HG03280 (cell line): ENCODE results near the gene ISL2.

Experiments
- ATAC-seq: cut with Tn5 transposase; IDR thresholded peaks from one replicate; pipeline ENCODE4 v1.9.1; 2021; ENCODE audit warnings: mild to moderate bottlenecking, moderate library complexity; ENCODE audit not compliant: unreplicated experiment

ISL2 gene

DNA sequence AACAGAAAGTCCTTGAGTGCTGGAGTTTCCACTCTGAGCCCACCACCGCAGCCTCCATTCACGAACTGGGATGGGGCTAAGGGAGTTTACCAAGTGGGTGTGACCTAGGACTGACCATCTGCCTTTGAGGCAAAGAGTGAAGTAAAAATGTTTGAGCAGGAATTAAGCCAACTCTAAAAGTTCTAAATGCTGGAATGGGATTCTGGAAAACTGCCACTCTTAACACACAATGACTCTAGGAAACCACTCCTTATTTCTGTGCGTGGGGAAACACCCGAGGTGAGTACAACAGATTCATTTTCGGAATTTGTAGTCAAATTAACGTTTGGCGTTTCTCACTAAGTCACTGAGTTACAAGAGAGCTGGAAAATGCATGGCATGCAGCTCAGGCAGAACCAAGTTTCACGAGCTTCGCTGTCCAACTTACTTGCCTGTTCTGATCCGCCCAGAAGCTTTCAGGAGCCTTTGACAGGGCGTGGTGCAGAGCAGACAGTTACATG lies 31.6 kb downstream of the ISL2 start:
- ATAC-seq = no peak

DNA sequence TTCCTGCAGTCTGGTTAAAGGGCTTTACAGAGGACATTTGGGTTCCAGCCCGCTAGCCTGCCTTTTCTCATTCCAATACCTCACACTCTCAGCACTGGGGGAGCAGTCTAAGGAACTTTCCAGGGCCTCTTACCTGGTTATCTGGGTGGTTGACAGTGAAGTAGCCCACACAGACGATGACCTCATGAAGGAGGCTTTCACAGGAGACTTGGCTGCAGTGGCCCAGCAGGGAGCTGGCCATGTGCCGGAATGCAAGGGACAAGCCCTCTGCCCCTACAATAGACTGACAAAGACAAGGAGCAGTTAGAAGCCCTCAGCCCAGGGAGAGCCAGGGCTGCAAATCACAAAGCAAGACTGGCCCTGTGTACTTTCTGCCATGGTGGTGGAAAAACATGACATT lies 39.5 kb downstream of the ISL2 start:
- ATAC-seq = no peak

DNA sequence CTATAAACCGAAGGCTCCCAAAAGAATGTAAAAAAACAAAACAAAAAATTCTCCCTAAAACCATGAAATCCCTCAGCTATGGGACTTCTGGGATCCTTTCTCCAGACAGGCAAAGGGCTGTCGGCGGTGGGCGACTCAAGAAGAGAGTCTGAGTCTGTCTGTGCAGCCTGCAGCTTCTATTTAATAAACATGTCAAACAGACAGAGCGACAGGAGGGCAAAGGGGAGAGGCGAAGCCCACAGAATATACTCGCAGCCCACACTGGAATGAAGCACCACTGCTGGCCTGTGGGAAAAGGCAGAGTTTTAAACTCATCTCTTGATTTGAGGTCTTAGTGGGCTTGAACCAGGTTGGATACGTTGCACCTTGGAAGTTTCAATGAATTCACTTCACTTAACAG lies 40.2 kb downstream of the ISL2 start:
- ATAC-seq = no peak

DNA sequence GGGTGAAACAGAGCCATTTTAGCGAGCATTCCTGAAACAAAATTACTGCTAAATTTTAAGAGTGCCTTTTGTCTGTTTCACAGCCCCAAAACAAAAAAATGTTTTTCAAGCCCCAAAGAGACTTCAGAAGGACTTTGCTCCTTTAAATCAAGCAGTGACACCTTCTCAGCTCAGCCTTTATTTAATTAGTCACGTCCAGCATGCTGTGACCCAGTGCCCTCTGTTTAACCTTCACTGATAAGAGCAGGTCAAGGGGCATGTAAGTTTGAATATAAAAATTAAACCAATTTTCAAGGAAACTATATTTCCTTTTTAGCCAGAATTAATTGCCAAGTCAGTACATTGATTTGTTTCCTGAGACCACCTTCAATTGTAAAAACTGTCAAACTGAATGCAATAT lies 40.6 kb downstream of the ISL2 start:
- ATAC-seq = no peak

DNA sequence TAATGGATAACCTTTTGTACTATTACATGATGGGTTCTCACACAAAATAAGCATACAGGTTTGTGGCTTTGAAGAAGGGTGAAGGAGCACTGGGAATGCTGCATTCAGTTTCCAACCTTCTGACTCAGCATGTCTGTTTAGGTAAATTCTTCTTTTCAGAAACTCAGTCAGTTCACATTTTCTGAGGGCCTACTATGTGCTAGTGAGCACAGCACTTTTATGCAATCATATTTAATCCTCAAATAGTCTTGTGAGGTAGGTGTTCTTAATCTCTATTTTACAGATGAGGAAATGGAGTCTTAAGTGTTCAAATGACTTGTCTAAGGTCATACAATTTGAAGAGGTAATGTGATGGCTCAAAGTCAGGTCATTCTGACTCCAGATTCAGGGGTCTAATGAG lies 41.2 kb downstream of the ISL2 start:
- no peak for ATAC-seq

DNA sequence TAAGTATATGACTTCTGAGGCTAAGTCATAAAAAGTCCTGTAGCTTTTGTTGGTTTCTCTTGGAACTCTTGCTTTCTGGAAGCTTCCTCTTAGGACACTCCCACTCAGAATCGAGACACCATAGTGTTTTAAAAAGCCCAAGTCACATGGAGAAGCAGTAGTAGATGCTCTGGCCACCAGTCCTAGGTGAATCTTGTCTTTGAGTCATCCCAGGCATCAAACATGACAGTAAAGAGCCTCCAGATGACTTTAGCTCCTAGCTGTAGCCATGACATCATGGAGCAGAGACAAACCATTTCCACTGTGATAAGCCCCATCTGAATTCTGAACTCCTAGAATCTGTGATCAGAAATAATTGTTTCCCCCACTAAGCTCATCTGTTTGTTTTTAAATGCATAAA lies 42.1 kb downstream of the ISL2 start:
- ATAC-seq = no peak

DNA sequence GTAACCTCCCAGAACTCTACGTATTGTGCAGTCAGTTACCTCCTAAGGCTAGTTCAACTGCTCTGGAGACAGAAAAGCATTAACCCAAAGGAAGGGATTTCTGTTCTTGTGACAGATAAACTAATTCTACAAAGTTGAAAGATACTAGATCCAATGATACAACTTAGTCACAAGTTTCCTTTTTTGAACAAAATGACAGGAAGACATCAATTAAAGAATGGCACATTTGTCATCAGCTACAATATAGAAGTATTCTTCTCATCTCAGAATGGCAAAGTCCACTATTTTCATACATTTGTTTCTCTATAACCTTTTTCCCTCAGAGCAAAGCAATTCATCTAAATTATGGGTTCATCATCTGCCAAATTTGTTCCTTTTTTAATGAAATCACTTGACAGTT lies 43.7 kb downstream of the ISL2 start:
- no peak for ATAC-seq

DNA sequence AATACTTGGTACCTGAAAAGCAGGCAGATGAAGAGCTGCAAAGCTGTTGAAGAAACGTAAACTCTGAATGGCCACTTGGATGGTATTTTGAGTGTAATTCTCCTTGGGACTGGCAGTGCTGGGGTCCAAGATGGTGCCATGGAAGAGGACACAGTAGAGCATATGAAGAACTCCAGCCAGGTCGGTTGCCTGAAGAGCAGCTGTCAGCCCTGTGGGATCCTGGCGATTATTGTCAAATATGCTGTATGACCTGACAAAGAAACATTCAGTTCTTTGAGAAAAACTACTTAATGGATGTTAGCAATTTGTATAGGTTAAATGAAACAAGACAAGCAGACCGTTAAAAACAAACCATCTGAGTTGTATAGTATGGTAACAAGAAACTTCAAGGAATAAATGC lies 44.8 kb downstream of the ISL2 start:
- ATAC-seq = no peak

DNA sequence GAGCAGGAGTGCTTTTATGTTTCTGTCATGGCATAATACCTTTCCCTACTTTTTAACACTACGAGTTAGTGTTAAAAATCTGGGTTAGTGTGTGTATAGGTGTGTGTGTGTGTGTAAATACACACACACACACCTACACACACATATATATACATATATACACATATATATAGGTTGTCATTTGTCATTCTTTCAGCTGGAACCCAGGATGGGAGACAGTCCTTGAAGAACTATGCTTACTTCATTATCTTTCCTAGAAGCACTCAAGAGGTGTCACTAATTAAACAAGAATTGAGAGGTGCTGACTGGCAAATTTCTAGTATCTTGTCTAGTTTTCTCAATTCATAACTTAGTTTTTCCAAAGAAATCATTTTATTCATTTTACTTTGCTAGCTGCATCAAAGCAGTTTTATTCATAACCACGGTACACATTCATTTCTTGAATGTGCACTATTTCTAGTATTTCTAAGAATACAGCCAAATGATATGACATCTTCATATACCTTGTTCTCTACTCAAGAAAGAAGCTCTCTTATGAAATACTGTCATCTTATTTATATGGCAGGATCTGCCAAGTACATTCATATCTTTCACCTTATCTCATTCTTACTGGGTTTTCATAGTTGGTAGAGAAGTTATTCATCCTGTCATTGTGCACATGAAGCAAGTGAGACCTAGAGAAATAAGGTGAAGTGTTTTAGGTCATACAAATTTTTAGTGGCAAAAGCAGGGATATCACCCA lies 46.6 kb downstream of the ISL2 start:
- ATAC-seq = no peak

DNA sequence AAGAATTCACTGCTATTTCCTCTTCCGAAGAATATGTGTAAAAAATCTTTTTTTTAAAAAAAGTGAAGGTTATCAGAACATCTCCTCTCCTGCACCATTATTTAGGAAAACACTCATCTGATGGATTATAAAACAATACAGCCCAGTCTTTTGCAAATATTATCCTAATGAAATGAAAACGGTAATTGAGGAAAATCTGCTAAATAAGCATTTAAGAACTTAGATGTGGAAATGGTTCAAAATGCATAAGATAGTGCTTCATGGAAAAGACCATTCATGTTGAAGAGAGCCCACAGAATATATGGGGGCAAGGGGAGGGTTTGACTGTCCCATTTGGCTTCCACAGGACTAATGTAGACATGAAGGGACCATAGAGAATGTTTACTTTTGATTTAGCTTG lies 47.8 kb downstream of the ISL2 start:
- no peak for ATAC-seq

DNA sequence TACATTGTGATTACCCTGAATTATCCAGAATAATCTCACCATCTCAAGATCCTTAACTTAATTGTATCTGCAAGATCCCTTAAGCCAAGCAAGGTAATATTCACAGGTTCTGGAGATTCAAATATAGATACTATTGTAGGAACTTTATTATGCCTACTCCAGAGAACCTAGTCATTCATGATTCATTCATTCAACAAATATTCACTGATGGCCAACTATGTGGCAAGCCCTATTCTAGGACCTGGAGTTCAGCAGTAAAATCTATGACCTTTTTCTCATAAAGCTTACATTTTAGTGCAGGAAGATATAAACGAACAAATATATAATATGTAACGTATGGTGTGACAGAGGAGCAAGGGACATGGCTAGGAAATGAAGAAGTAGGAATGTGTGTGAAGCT lies 49.6 kb downstream of the ISL2 start:
- no peak for ATAC-seq

DNA sequence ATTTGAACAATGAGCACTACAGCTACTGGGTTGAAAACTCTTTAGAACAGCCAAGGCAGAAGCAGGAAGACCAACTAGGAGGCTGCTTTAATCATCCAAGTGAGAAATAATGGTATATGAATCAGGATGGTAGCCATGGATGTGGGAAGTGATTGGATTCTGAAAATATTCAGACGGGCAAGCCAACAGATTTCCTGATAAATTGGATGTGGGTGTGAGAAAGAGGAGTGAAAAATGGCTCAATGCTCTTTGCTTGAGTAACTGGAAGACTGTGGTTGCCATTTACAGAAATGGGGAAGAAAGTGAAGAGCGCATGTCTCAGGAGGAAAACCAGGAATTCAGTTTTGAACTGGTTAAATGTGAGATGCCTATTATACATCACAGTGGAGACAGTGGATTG lies 50.4 kb downstream of the ISL2 start:
- no peak for ATAC-seq

DNA sequence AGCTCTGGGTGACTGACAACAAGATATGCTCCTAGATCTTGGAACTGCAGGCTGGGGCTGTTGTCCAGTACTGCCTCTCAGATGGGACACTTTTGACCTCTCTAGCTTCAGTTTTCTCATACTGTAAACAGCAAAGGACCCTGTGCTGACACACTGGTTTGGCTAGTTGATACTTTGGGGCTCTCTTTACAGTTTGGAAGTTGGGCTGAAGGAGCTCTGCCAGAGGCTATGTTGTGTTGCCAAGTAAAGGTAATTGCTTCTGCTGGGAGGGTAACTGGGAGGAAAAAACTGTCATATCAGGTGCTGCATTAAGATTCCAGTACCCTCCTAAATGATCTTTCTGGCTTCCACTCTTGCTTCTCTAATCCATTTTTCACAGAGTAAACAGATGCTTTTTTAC lies 54.0 kb downstream of the ISL2 start:
- ATAC-seq = no peak

DNA sequence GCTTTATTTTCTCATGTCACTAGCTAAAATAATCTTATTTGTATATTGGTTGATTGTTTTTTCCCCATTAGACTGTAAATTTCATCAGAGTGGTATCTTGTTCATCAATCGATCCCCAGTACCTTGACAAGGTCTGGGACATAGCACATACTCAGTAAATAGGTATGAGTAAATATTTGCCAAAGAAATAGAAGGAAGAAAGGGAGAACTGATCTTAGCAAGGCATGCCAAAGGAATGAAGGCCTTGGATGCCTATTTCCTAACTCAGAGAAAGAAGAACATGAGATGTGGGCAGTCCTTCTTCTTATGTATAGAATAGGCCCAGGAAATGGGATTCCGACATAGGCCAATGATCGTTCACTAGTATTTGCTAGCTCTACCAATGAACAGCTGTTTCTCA lies 54.7 kb downstream of the ISL2 start:
- no peak for ATAC-seq

DNA sequence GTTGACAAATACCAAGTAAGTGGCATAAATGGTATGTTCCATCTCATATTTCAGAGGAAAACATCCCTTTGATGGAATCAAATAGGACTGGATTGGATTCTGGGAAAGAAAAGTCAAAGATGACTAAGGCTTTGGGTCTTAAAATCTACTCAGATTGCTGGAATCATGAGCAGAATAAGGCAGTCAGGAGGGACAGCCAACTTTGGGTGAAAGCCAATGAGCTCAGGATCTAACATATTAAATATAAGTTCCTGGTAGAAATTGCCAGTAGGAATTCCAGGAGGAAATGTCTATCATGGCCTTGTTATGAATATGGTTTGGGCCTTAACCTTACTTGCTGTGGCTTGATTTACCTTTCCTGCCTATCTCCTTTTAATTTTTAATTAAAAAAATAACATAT lies 55.3 kb downstream of the ISL2 start:
- ATAC-seq = no peak
